Activated naive CD4-positive, alpha-beta T cell treated with anti-CD3 and anti-CD28 coated beads, Interleukin-2, amount 10 ng/mL, durations not matched to agents 7 days and 5 days (primary cell): Measurements from ENCODE around the gene GNAI1.

Experiments
- CTCF ChIA-PET: fragments of 350-600 bp; sonication (Branson Sonifier 250); formaldehyde crosslinking; loops from one replicate; lab custom pipeline; 2021; ENCODE audit warnings: antibody characterized with exemption; lab: Charles Lee
- DNase-seq: peaks from one replicate; pipeline ENCODE4 v3.0.0-alpha.2; 2020
- H3K27ac Mint-ChIP-seq: one replicate; pipeline ENCODE4 v1.8.0; 2021; ENCODE audit warnings: mild to moderate bottlenecking, moderate library complexity, mixed read lengths
- H3K27me3 Mint-ChIP-seq: one replicate; pipeline ENCODE4 v1.8.0; 2021; ENCODE audit warnings: mild to moderate bottlenecking, mixed read lengths
- H3K36me3 Mint-ChIP-seq: one replicate; pipeline ENCODE4 v1.8.0; 2021; ENCODE audit warnings: mixed read lengths
- H3K4me1 Mint-ChIP-seq: one replicate; pipeline ENCODE4 v1.8.0; 2021; ENCODE audit warnings: mixed read lengths
- H3K4me3 Mint-ChIP-seq: one replicate; pipeline ENCODE4 v1.8.0; 2021; ENCODE audit warnings: mild to moderate bottlenecking, moderate library complexity, mixed read lengths
- H3K9me3 Mint-ChIP-seq: one replicate; pipeline ENCODE4 v1.8.0; 2021; ENCODE audit warnings: mixed read lengths

The GNAI1 gene

DNA sequence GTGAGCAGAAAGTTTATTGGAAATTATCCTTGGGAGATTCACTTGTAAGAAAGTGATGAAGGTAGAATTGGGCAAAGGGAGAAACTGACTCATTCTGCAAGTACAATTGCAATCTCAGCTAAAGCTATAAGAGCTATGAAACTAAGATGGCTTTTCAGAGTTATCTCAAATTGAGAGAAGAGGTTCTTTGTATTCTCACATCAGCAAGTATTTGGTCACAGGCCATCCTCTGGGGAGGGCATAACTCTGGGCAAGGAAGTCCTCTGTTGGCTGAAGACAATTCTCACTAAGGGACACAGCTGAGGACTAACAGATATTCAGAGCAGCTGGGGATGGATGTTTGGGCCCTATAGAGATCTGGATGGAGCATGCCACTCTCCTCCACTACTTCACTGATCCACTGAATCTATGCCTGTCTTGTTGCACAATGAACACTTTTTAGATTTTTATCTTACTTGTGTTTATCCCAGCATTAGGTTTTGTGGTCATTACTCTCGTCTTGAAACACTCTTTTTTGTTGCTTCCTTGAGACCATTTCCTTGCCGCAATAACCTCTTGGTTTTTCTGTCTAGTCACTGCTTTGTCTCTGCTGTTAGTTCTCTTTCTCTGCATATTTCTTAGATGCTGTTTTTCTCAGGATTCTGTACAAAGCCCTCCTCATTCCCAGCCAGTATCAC, 115.1 kb downstream of the GNAI1 start:
- H3K27me3 Mint-ChIP-seq = no peaks in the 10 kb centered on the region
- H3K4me3 Mint-ChIP-seq = no peak overlapping the region
- H3K4me1 Mint-ChIP-seq = no peaks in the 10 kb centered on the region
- DNase-seq = no peak
- H3K9me3 Mint-ChIP-seq = no peaks in the 10 kb centered on the region
- no peaks in the 10 kb centered on the region for H3K36me3 Mint-ChIP-seq
- CTCF ChIA-PET = no interaction called here
- H3K27ac Mint-ChIP-seq = no peak overlapping the region

- CTCF ChIA-PET = no interaction called here
- Mint-ChIP-seq H3K4me3 (no peak overlapping the region), H3K27me3 (no peaks in the 10 kb centered on the region), H3K27ac (no peak overlapping the region), H3K9me3 (no peaks in the 10 kb centered on the region), H3K36me3 (no peaks in the 10 kb centered on the region), H3K4me1 (no peaks in the 10 kb centered on the region)
- no peak for DNase-seq
Observed at GRCh38 chr7:80253237-80253636, 118.6 kb downstream of the GNAI1 start.

- Mint-ChIP-seq H3K27ac (no peak overlapping the region), H3K27me3 (no peaks in the 10 kb centered on the region), H3K4me3 (no peak overlapping the region), H3K36me3 (no peaks in the 10 kb centered on the region), H3K9me3 (no peaks in the 10 kb centered on the region), H3K4me1 (no peaks in the 10 kb centered on the region)
- CTCF ChIA-PET = no interaction called here
- DNase-seq = no peak
Observed at GRCh38 chr7:80253653-80254052, 119.0 kb downstream of the GNAI1 start.

DNA sequence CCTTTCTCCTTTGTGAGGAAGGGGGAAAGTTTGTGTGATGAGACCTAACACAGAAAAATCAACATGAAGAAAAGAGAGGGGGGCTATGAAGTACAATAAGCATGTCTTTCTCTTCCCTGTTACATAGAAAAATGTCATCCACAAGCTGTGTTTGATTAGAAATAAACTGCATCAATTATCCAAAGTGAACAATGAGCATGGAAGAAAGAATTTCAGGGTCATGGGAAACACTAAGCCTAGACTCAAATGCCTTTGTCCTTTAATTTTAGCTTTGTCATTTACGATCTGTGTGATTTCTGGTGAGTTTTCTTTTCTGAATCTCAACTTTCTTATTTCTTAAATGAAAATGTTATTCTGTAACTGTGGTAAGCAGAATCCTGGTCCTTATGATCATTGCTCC, 121.0 kb downstream of the GNAI1 start:
- Mint-ChIP-seq H3K27me3 (no peaks in the 10 kb centered on the region), H3K36me3 (no peaks in the 10 kb centered on the region), H3K9me3 (no peaks in the 10 kb centered on the region), H3K27ac (no peak overlapping the region), H3K4me3 (no peak overlapping the region), H3K4me1 (no peaks in the 10 kb centered on the region)
- DNase-seq = no peak
- CTCF ChIA-PET = no interaction called here

DNA sequence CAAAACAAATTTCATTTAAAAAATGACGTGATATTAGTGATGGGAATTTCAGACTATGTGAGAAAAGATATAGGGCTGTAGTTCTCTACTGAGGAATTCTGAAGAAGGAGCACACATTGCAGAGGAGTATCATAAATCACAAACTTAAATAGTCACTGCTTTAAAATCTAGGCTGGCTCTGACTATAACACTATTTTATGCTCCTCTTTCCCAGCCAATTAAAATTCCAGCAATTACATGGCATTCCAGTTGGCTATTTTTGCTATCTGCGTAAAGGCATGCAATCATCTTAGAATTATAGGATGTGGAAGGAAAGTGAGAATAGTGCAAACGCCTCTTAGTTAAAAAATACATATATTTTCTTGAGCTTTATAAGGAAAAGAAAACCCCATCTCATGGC, 123.1 kb downstream of the GNAI1 start:
- Mint-ChIP-seq H3K36me3 (no peaks in the 10 kb centered on the region), H3K4me3 (no peak overlapping the region), H3K27ac (no peak overlapping the region), H3K9me3 (no peaks in the 10 kb centered on the region), H3K27me3 (no peaks in the 10 kb centered on the region), H3K4me1 (no peaks in the 10 kb centered on the region)
- no peak for DNase-seq
- CTCF ChIA-PET = no interaction called here

- no peak overlapping the region for H3K4me3 Mint-ChIP-seq
- H3K27ac Mint-ChIP-seq = no peak overlapping the region
- no peaks in the 10 kb centered on the region for H3K9me3 Mint-ChIP-seq
- H3K36me3 Mint-ChIP-seq = no peaks in the 10 kb centered on the region
- CTCF ChIA-PET = no interaction called here
- no peaks in the 10 kb centered on the region for H3K4me1 Mint-ChIP-seq
- no peaks in the 10 kb centered on the region for H3K27me3 Mint-ChIP-seq
- DNase-seq = no peak
Observed at GRCh38 chr7:80260606-80261005, 126.0 kb downstream of the GNAI1 start.

- Mint-ChIP-seq H3K4me3 (no peak overlapping the region), H3K27me3 (no peaks in the 10 kb centered on the region), H3K9me3 (no peaks in the 10 kb centered on the region), H3K4me1 (no peaks in the 10 kb centered on the region), H3K27ac (no peak overlapping the region), H3K36me3 (no peaks in the 10 kb centered on the region)
- no peak for DNase-seq
- CTCF ChIA-PET = no interaction called here
Observed at GRCh38 chr7:80263333-80263732, 128.7 kb downstream of the GNAI1 start.

- no peak overlapping the region for H3K27ac Mint-ChIP-seq
- DNase-seq = no peak
- no peaks in the 10 kb centered on the region for H3K27me3 Mint-ChIP-seq
- H3K4me3 Mint-ChIP-seq = no peak overlapping the region
- CTCF ChIA-PET = no interaction called here
- no peaks in the 10 kb centered on the region for H3K4me1 Mint-ChIP-seq
- H3K36me3 Mint-ChIP-seq = no peaks in the 10 kb centered on the region
- no peaks in the 10 kb centered on the region for H3K9me3 Mint-ChIP-seq
Observed at GRCh38 chr7:80263821-80264220, 129.2 kb downstream of the GNAI1 start.

DNA sequence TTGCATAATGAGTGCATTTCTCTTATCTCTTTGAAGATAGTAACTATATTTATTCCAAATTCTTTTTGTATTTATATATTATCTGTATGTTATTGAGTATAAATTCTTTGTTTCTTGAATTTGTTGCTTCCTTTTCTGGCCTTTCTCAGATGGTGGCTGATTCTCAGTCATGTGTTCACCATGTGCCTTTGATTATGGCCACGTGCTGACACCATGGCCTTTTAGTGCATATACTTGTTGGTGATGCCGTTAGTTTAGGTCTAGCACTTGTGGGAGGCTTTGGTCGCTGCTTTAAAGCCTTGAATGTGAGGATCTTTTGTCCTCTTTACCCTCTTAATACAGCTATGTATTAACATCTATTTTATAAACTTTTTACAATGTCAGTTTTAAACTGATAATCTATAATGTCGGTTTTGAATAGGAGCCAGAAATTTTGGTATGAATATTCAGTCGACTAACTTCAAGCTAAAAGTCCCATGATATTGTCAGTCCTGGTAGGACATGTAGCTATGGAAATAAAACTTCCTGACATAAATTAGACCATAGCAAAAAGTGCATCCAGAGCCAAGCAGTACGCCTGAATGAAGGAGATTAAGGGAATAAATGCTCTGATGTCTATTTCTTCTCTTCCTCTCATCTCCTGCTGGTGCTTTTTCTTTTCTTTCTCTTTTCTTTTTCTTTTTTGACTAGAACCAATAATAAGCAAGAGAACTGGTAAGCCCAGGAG, 130.3 kb downstream of the GNAI1 start:
- DNase-seq = no peak
- Mint-ChIP-seq H3K4me3 (no peak overlapping the region), H3K4me1 (no peaks in the 10 kb centered on the region), H3K9me3 (no peaks in the 10 kb centered on the region), H3K27ac (no peak overlapping the region), H3K36me3 (no peaks in the 10 kb centered on the region), H3K27me3 (no peaks in the 10 kb centered on the region)
- CTCF ChIA-PET = no interaction called here

GRCh38 chr7:80272560-80273239, 138.1 kb downstream of the GNAI1 start:
- no peaks in the 10 kb centered on the region for H3K9me3 Mint-ChIP-seq
- H3K27me3 Mint-ChIP-seq = no peaks in the 10 kb centered on the region
- DNase-seq = no peak
- CTCF ChIA-PET = no interaction called here
- H3K36me3 Mint-ChIP-seq = no peaks in the 10 kb centered on the region
- no peak overlapping the region for H3K27ac Mint-ChIP-seq
- no peaks in the 10 kb centered on the region for H3K4me1 Mint-ChIP-seq
- H3K4me3 Mint-ChIP-seq = no peak overlapping the region

GRCh38 chr7:80273327-80273726, 138.7 kb downstream of the GNAI1 start:
- no peak for DNase-seq
- CTCF ChIA-PET = no interaction called here
- Mint-ChIP-seq H3K9me3 (no peaks in the 10 kb centered on the region), H3K27ac (no peak overlapping the region), H3K4me1 (no peaks in the 10 kb centered on the region), H3K4me3 (no peak overlapping the region), H3K36me3 (no peaks in the 10 kb centered on the region), H3K27me3 (no peaks in the 10 kb centered on the region)

GRCh38 chr7:80275192-80275605, 140.6 kb downstream of the GNAI1 start:
- H3K27ac Mint-ChIP-seq = no peak overlapping the region
- no peak for DNase-seq
- CTCF ChIA-PET = no interaction called here
- H3K4me1 Mint-ChIP-seq = no peaks in the 10 kb centered on the region
- H3K9me3 Mint-ChIP-seq = no peaks in the 10 kb centered on the region
- H3K4me3 Mint-ChIP-seq = no peak overlapping the region
- H3K27me3 Mint-ChIP-seq = no peaks in the 10 kb centered on the region
- H3K36me3 Mint-ChIP-seq = no peaks in the 10 kb centered on the region
